Measurements from ENCODE around the gene SLC2A10. TPM values are rescaled to one million over a fixed set of nuclear protein-coding genes. Genes with fewer than 3 reads are reported as not detected.

SLC2A10 gene
- total and polyA plus RNA-seq, 7 donors, result 6.4 to 28.2 (median 9.4) TPM

DNA sequence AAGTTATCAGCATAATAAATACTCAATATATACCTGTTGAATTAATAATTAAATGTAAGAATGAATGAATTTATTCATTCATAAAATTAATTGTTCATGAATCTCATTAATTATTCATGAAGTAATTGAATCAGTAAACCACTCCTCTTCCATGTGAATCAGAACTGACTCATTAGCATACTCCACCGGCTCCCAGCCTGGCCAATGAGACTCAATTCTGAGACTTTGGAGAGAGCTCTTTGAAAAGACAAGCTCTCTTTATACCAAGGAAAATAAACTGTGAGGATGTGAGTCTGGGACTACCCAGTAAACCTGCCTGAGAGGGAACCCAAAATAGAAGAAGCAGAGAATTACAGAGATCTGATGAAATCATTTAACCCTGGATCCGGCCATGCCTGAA, 8.4 kb upstream of the SLC2A10 start:
- no peak for TF ChIP-seq POLR2AphosphoS5 (IDR thresholded peaks at IDR 0.05)
- TF ChIP-seq, protein P1, sequence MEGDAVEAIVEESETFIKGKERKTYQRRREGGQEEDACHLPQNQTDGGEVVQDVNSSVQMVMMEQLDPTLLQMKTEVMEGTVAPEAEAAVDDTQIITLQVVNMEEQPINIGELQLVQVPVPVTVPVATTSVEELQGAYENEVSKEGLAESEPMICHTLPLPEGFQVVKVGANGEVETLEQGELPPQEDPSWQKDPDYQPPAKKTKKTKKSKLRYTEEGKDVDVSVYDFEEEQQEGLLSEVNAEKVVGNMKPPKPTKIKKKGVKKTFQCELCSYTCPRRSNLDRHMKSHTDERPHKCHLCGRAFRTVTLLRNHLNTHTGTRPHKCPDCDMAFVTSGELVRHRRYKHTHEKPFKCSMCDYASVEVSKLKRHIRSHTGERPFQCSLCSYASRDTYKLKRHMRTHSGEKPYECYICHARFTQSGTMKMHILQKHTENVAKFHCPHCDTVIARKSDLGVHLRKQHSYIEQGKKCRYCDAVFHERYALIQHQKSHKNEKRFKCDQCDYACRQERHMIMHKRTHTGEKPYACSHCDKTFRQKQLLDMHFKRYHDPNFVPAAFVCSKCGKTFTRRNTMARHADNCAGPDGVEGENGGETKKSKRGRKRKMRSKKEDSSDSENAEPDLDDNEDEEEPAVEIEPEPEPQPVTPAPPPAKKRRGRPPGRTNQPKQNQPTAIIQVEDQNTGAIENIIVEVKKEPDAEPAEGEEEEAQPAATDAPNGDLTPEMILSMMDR (IDR thresholded peaks at IDR 0.05), result no peak
- TF ChIP-seq EP300 (IDR thresholded peaks at IDR 0.05), result no peak
- no peak for TF ChIP-seq POLR2A (IDR thresholded peaks at IDR 0.05)
- DNase-seq, result no peak
- Histone ChIP-seq H3K4me1 (no peaks in the 10 kb centered on the region), H3K4me3 (no peak overlapping the region), H3K36me3 (no peaks in the 10 kb centered on the region), H3K27me3 (no peaks in the 10 kb centered on the region), H3K27ac (no peak overlapping the region), H3K9me3 (no peaks in the 10 kb centered on the region)
- intact Hi-C loops (cut with DNase I), result no loop called here
- 74 to 87% methylated on average over 2 of the region's 2 CpGs for WGBS, 2 donors

DNA sequence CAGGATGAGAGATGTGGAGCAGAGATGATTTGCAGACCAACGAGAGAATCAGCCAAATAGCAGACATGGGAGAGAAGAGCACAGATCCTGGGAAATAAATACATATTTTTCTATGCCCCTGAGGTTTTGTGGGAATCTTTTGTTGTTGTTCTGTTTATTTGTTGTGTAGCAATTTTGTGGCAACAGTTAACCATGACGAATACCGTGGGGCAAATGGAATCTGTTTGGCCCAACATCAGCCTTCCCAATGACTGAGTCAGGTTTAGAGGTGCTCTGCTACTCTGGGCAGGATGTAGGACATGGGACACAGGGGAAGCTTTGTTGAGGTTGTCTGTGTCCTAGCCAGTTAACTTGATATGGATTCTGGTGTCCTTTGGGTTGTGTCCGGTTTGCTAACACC, 7.9 kb upstream of the SLC2A10 start:
- Histone ChIP-seq H3K4me1 (no peaks in the 10 kb centered on the region), H3K4me3 (no peak overlapping the region), H3K27me3 (no peaks in the 10 kb centered on the region), H3K27ac (no peak overlapping the region), H3K36me3 (no peaks in the 10 kb centered on the region), H3K9me3 (peaks cover 0 to 3% (median 0%) of the 10 kb centered on the region in 4 donors)
- WGBS, 2 donors, result 80 to 84% methylated on average over 4 of the region's 4 CpGs
- TF ChIP-seq EP300 (IDR thresholded peaks at IDR 0.05) (no peak), POLR2A (IDR thresholded peaks at IDR 0.05) (no peak), POLR2AphosphoS5 (IDR thresholded peaks at IDR 0.05) (no peak)
- TF ChIP-seq, protein P1 (IDR thresholded peaks at IDR 0.05), result no peak
- DNase-seq, result no peak
- intact Hi-C loops (cut with DNase I), result no loop called here

DNA sequence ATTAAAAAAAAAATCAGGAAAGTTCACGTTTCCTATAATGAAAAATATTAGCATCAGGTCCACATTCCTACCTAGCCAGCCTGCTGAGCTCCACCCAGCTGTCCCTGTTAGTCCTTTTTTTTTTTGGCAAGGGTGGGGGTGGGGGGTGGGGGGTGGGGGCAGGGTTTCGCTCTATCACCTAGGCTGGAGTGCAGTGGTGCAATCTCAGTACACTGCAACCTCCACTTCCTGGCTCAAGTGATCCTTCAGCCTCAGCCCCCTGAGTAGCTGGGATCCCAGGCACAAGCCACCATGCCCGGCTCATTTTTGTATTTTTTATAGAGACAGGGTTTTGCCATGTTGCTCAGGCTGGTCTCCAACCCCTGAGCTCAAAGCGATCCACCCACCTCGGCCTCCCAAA, 7.5 kb upstream of the SLC2A10 start:
- intact Hi-C loops (cut with DNase I), result no loop called here
- WGBS, 2 donors, result 86 to 88% methylated on average over 5 of the region's 5 CpGs
- no peak for DNase-seq

DNA sequence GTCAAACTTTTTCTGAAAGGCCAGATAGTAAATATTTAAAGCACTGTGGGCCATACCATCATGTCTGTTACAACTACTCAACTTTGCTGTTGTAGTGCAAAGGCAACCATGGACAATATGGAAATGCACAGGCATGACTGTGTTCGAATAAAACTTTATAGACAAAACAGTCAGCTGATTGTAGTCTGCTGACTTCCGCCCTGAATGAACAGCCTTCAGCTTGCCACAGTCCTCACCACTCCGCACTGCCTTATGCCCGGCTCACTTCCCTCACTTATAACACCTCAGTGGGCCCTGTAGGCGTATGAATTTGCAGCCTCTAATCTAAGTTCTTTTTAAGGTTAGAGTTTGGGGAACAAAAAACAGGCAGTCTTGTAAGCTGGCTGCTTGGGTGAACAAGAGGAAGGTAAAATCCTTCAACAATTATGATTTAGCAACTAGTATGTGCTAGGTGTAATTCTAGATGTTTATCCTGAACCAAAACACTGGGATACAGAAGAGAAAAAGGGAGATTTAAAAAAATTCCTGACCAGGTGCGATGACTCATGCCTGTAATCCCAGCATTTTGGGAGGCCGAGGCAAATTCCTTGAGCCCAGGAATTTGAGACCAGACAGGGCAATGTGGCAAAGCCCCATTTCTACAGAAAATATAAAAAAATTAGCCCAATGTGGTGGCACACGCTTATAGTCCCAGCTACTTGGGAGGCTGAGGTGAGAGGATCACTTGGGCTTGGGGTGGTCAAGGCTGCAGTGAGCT, 6.8 kb upstream of the SLC2A10 start:
- Histone ChIP-seq H3K36me3 (no peaks in the 10 kb centered on the region), H3K27me3 (no peaks in the 10 kb centered on the region), H3K4me3 (no peak overlapping the region), H3K4me1 (no peaks in the 10 kb centered on the region), H3K9me3 (peaks cover 0 to 3% (median 0%) of the 10 kb centered on the region in 4 donors), H3K27ac (no peak overlapping the region)
- TF ChIP-seq POLR2A (IDR thresholded peaks at IDR 0.05) (no peak), POLR2AphosphoS5 (IDR thresholded peaks at IDR 0.05) (no peak), EP300 (IDR thresholded peaks at IDR 0.05) (no peak)
- TF ChIP-seq, protein P1 (IDR thresholded peaks at IDR 0.05), result no peak
- no peak for DNase-seq
- 93 to 96% methylated on average over 8 of the region's 8 CpGs for WGBS, 2 donors
- intact Hi-C loops (cut with DNase I), result no loop called here

More for the DNA sequence above, 7.5 kb upstream of the SLC2A10 start:
- Histone ChIP-seq H3K36me3 (no peaks in the 10 kb centered on the region), H3K4me3 (no peak overlapping the region), H3K9me3 (peaks cover 0 to 3% (median 0%) of the 10 kb centered on the region in 4 donors), H3K27ac (no peak overlapping the region), H3K4me1 (no peaks in the 10 kb centered on the region), H3K27me3 (no peaks in the 10 kb centered on the region)
- TF ChIP-seq POLR2AphosphoS5 (IDR thresholded peaks at IDR 0.05) (no peak), EP300 (IDR thresholded peaks at IDR 0.05) (no peak), POLR2A (IDR thresholded peaks at IDR 0.05) (no peak)
- TF ChIP-seq, protein P1 (IDR thresholded peaks at IDR 0.05), result no peak
